Lower leg skin (tissue), 4 donors: ENCODE results near the gene ZNF333. TPM values are rescaled to one million over a fixed set of nuclear protein-coding genes. Genes with fewer than 3 reads are reported as not detected.

Source experiments
- DNase-seq, 2 donors: peaks; one replicate each; pipeline ENCODE4 v3.0.0-alpha.2; 2019; ENCODE audit warnings: low spot score in 2 of 2
- H3K4me3 ChIP-seq: fragments of 200-600 bp; sonication (generic); 2 replicates; pipeline ENCODE4 v1.5.1; 2017; ENCODE audit warnings: mild to moderate bottlenecking, low read depth; ENCODE audit not compliant: poor library complexity, severe bottlenecking
- POLR2A ChIP-seq, 2 donors: fragments of 450-650 bp; IDR thresholded peaks; one replicate each; pipeline ENCODE4 v1.6.1; 2016 to 2017; ENCODE audit warnings: antibody characterized with exemption in 2 of 2, mild to moderate bottlenecking in 1 of 2, moderate library complexity in 1 of 2
- WGBS, 2 donors: methylation state at CpG; one replicate each; pipeline ENCODE4 v1.1.5; 2018; 5-methylcytosine and 5-hydroxymethylcytosine counted together
- intact Hi-C: fragments of 100-400 bp; cut with DNase I; formaldehyde crosslinking; loops from one replicate; pipeline ENCODE4 v1.15.0; 2023; ENCODE audit warnings: low total_unique reads
- total RNA-seq, 4 donors: library from RNA; depleted of rRNA; stranded (reverse); fragments of >200 nt; gene quantifications; one replicate each; pipeline ENCODE4 v1.1.0, GENCODE V29; 2016
- TF ChIP-seq, protein P1 (sequence below), 3 donors: fragments of 450-650 bp; IDR thresholded peaks; one replicate each; pipeline ENCODE4 v1.5.1; 2016; ENCODE audit warnings: antibody characterized with exemption in 3 of 3, mild to moderate bottlenecking in 3 of 3, moderate library complexity in 2 of 3

ZNF333 gene
- total RNA-seq, 4 donors from 2014 or later, result 14.0 to 26.8 (median 16.6) TPM

DNA sequence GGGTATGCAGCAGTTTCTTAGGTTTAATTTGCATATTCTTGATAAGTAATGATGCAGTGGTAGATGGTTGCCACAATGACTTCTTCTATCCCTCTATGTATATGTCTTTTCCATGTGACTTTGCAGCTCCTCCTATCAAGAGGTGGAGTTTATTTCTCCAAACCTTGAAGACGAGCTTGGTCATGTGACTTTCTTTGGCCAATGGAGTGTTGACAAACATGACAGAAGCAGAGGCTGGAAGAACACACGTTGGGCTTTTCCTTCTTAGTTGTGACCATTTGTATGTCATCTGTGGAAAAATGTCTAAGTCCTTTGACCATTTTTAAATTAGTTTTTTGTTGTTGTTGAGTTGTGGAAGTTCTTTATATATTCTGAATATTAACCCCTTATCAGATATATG lies 32.3 kb downstream of the ZNF333 start:
- 80 to 90% methylated on average over 2 of the region's 2 CpGs for WGBS, 2 donors
- intact Hi-C loops, result no loop called here
- TF ChIP-seq, protein P1, sequence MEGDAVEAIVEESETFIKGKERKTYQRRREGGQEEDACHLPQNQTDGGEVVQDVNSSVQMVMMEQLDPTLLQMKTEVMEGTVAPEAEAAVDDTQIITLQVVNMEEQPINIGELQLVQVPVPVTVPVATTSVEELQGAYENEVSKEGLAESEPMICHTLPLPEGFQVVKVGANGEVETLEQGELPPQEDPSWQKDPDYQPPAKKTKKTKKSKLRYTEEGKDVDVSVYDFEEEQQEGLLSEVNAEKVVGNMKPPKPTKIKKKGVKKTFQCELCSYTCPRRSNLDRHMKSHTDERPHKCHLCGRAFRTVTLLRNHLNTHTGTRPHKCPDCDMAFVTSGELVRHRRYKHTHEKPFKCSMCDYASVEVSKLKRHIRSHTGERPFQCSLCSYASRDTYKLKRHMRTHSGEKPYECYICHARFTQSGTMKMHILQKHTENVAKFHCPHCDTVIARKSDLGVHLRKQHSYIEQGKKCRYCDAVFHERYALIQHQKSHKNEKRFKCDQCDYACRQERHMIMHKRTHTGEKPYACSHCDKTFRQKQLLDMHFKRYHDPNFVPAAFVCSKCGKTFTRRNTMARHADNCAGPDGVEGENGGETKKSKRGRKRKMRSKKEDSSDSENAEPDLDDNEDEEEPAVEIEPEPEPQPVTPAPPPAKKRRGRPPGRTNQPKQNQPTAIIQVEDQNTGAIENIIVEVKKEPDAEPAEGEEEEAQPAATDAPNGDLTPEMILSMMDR (IDR thresholded peaks at IDR 0.05), result no peak
- no peak for TF ChIP-seq POLR2A (IDR thresholded peaks at IDR 0.05)
- H3K4me3 ChIP-seq, result no peak overlapping the region
- DNase-seq, result no peak

DNA sequence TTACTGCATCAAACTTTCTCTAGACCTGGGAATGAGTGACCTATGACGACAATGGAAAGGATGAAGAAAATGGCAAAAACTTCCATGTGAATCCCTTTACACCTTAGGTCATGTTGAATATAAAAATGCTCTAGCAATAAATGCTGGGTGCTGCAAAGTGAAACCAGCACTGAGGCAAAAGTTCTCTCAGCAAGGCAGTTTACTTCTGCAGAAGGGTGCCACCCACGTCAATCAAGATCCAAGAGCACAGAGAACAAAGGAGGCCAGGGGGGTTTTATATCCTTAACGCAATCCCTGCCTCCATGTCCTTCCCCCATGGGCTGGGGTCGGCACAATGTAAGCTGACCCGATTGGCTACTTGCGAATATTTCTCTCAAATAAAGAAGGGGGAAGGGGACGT lies 38.7 kb downstream of the ZNF333 start:
- intact Hi-C loops, result no loop called here
- H3K4me3 ChIP-seq, result no peak overlapping the region
- TF ChIP-seq, protein P1 (IDR thresholded peaks at IDR 0.05), result no peak
- TF ChIP-seq POLR2A (IDR thresholded peaks at IDR 0.05), result no peak
- DNase-seq, result peak in 1 of 2 donors; percentile 53
- WGBS, 2 donors, result 63 to 92% methylated on average over 7 of the region's 7 CpGs

DNA sequence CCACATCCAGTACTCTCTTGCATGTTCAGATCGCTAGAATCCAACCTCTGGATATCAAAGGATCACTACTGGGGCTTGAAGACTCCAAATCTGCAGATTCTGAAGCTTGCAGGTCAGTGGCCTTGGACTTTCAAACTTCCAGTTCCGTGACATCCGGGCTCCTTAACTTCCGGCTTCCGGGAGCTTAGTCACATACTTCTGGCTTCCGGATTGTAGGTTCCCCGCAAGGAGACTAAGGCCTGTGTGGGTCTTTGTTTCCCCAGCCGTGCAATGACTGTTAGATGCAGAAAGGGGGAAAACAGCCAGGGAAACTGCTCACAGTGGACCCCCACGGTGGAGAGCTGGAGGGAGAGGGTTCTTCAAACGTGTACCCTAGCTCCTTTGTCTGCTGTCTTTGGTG lies 41.4 kb downstream of the ZNF333 start:
- intact Hi-C loops, result no loop called here
- DNase-seq, result peak in 1 of 2 donors; percentile 54
- 73 to 74% methylated on average over 10 of the region's 10 CpGs for WGBS, 2 donors
- no peak overlapping the region for H3K4me3 ChIP-seq
- TF ChIP-seq, protein P1 (IDR thresholded peaks at IDR 0.05), result no peak

DNA sequence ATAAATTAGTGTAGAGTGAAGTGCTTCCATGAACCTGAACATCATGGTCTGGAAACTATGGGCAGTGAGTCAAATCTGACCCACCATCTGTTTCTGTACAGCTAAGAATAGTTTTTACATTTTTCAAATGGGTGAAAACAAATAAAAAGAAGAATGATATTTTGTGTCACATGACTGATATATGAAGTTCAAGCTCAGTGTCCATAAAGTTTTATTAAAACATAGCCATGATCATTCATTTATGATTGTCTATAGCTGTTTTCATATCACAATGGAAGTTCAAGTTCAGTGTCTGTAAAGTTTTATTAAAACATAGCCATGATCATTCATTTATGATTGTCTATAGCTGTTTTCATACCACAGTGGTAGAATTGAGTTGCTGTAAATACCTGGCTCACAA lies 42.7 kb downstream of the ZNF333 start:
- no peak for TF ChIP-seq POLR2A (IDR thresholded peaks at IDR 0.05)
- TF ChIP-seq, protein P1 (IDR thresholded peaks at IDR 0.05), result no peak

DNA sequence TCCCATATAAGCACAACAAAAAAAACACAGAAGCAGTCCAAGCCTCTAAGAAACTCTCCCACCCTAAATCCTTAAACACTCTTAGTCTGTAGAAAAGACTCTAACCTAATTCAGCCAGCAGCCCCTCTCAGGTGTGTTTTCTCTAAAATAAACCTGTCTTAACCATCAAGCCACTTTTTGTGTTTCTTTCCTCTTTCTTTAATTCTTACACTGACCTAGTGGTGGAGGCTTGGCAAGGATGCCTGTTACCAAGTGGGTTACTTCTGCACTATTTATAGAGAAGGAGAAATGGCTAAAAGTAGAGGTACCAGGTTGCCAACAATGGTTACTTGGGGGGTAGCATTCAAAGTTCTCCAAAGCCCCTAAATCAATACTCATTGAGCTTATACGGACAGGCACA lies 43.7 kb downstream of the ZNF333 start:
- H3K4me3 ChIP-seq, result no peak overlapping the region
- 0 to 41% methylated on average over 1 of the region's 1 CpG for WGBS, 2 donors
- TF ChIP-seq, protein P1 (IDR thresholded peaks at IDR 0.05), result no peak
- no peak for TF ChIP-seq POLR2A (IDR thresholded peaks at IDR 0.05)
- intact Hi-C loops, result no loop called here
- no peak for DNase-seq

More for the DNA sequence above, 42.7 kb downstream of the ZNF333 start:
- H3K4me3 ChIP-seq, result no peak overlapping the region
- DNase-seq, result peak in 1 of 2 donors; percentile 2
- intact Hi-C loops, result no loop called here

DNA sequence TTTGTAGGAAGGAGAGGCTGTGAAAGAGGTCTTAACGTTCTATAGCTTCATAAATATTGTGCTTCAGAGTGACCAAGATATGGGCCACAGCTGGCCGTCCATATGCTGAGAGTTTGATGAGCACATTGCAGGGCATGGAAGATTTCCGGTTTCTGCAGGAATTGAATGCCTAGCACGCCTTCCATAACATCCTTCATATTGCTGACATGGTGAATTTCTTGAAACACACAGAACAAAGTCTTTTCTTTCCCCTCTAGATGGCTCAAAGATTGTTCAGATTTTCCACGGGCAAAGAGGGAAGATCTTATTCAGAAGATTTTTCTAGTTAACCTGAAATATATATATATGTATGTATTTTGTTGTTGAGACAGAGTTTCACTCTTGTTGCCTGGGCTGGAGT lies 46.1 kb downstream of the ZNF333 start:
- intact Hi-C loops, result no loop called here
- WGBS, 2 donors, result 64 to 72% methylated on average over 5 of the region's 5 CpGs
- TF ChIP-seq, protein P1 (IDR thresholded peaks at IDR 0.05), result no peak
- TF ChIP-seq POLR2A (IDR thresholded peaks at IDR 0.05), result no peak
- no peak overlapping the region for H3K4me3 ChIP-seq
- no peak for DNase-seq
